Stimulated activated CD8-positive, alpha-beta memory T cell treated with anti-CD3 and anti-CD28 coated beads, Interleukin-2, amount 100 ng/mL, for 1 hour (primary cell): Measurements from ENCODE around the gene PLA2G4C.
"Not testable (repeated sequence)": the region's sequence is repeated elsewhere in the genome, so short reads cannot be mapped to it uniquely, and the experiment has no call there.

ENCODE experiments used
- DNase-seq, 2 donors: peaks; one replicate each; pipeline ENCODE4 v3.0.0-alpha.2; 2020; ENCODE audit warnings: low read depth in 2 of 2

PLA2G4C gene

DNA sequence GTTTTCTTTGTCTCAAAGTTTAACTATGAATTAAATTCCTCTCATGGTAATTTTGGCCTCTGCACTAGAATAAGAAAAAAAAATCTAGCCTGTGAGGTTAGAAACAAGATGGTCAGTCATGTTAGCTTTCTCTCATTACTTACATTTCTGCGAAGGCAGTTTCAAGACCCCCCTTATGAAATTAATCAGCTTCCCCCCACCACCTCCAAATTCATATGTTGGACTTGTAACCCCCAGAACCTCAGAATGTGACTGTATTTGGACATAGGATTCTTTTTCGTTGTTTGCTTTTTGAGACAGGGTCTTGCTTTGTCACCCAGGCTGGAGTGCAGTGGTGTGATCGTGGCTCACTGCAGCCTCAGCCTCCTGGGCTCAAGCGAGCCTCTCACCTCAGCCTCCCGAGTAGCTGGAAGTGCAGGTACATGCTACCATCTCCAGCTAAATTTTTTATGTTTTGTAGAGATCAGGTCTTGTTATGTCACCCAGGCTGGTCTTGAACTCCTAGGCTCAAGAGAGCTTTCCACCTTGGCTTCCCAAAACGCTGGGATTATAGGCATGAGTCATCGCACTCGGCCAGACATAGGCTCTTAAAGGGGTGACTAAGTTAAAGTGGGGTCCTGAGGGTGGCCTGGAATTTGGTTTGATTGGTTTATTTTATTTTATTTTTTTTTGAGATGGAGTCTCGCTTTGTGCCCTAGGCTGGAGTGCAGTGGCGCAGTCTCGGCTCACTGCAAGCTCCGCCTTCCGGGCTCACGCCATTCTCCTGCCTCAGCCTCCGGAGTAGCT lies 1.4 kb downstream of the PLA2G4C start:
- DNase-seq, result no peak

DNA sequence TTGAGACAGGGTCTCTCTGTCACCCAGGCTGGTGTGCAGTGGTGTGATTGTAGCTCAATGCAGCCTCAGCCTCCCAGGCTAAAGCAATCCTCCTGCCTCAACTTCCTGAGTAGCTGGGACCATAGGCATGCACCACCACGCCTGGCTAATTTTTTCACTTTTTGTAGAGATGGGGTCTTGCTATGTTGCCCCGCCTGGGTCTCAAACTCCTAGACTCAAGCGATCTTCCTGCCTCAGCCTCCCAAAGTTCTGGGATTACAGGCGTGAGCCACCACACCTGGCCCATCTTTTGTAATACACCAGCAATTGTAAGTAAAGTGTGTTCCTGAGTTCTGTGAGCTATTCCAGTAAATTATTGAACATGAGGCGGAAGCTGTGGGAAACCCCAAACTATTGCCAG lies 6.7 kb downstream of the PLA2G4C start:
- no peak for DNase-seq

DNA sequence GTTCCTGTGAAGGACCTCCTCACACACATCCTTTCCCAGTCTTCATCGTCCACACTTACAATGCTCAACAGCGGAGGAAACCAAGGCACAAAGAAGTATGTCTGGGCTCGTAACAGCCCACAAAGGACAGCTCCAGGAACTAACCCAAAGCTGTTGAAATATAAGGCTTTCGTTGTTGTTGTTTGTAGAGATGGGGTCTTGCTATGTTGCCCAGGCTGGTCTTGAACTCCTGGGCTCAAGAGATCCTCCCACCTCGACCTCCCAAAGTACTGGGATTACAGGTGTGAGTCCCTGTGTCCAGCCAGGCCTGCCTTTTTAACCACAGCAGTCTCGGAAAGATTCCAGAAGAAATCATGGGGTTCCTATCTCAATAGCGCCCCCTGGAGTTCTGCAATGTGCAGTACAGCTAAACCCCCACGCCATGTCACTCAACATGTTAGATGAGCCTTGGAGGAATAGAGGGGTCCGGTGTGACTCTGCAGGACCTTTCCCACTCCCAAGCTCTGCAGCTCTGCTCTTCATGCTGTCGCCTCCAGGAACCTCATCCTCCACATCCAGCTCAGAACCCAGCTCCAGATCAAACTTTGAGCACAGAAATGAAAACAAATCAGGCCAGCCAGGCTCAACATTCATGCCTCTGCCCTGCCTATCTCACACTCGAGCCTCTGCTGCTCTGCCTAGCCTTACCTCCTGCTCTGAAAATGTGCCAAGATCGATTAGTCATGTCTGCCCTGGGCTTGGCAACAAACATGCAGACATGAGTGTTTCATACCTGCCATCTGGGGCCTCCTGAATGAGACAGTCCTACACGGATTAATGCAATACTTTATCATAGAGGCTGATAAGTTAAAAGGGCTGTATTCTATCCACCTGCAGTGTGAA lies 7.5 kb downstream of the PLA2G4C start:
- peak in 1 of 2 donors; percentile 7 for DNase-seq

DNA sequence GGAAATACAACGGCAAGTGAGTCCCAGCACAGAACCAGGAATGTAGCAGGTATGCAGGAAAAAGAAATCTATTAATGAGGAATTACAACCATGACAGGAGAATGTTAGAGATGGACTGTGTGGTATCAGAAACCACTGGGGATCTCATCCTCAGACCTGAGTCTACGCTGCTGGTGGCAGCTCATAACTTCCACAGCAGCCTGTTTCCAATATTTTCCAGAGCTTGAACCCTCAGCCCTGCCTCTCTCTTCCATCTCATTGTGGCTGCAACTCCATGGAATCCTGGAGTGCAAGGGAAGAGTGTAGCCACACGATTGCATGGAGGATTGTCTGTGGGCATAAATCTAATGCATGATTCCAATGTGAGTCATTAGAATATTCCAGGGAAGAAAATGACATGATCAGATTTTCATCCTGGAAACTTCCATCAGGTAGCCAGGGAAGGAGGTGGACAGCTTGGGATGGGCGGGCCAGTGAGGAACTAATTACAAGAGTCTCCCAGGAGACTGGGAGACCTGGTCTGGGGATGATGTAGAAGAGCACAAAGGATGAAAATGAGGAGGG lies 14.9 kb downstream of the PLA2G4C start:
- DNase-seq, result no peak

DNA sequence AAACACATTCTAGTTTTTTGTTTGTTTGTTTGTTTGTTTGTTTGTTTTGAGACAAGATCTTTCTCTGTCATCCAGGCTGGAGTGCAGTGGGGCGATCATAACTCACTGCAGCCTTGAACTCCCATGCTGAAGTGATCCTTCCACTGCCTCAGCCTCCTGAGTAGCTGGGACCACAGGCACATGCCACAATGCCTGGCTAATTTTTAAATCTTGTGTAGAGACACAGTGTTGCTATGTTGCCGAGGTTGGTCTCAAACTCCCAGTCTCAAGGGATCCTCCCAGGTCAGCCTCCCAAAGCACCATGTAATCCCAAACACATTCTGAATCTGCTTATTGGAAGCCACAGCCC lies 15.8 kb downstream of the PLA2G4C start:
- DNase-seq, result no peak

DNA sequence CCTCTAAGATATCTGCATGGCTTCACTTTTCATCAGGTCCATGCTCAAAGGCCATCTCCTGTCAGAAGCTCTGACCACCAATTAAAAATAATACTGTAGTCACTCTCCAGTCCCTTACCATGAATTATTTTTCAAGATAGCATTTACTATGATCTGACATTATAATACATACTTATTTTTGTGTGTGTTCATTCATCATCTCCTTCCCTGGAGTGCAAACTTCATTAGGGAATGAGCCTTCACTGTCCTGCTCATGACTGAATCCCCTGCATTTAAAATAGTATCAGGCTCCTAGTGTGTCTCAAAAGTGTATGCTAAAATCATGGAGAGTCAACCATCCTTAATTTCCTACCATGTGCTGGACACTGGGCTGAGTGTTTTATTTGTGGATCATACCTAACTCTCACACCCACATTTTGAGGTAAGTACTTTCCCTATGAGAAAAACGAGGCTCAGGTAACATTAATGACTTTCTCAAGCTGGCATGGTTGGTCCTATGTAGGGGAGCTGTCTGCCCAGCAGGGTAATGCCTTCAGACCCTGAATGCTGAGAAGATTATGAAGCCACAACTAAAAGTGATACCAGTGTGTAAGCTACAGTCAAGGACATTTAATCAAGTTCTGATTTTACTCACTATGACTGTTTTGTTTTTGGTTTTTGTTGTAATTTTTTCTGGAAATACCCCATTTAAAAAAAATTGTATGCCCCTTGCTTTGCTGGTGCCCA lies 16.3 kb downstream of the PLA2G4C start:
- DNase-seq, result no peak

GRCh38 chr19:48091111-48091718 lies 19.4 kb downstream of the PLA2G4C start:
- not testable (repeated sequence) for DNase-seq

- DNase-seq, result no peak
Observed at GRCh38 chr19:48090281-48090802, 20.3 kb downstream of the PLA2G4C start.

GRCh38 chr19:48088991-48089390 lies 21.6 kb downstream of the PLA2G4C start:
- not testable (repeated sequence) for DNase-seq

- DNase-seq, result no peak
Observed at GRCh38 chr19:48085904-48086864, 24.4 kb downstream of the PLA2G4C start.

DNA sequence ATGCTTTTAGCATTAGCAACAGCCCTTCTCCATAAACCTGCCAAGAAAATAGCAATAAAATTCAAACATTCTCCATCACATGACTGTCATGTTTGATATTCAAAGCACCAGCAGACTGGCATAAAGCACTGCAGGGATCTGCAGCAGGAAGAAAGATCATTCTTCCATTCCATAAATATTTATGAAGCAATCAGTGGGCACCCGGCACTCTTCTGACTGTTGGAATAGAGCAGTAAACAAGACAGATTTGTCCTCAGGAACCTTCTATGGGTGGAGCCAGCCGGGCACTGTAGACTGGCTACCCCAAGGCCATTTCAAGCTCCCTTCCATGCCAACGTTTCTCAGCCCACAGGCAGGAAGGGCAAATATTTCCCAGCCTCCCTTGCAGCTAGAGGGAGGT lies 25.5 kb downstream of the PLA2G4C start:
- no peak for DNase-seq

DNA sequence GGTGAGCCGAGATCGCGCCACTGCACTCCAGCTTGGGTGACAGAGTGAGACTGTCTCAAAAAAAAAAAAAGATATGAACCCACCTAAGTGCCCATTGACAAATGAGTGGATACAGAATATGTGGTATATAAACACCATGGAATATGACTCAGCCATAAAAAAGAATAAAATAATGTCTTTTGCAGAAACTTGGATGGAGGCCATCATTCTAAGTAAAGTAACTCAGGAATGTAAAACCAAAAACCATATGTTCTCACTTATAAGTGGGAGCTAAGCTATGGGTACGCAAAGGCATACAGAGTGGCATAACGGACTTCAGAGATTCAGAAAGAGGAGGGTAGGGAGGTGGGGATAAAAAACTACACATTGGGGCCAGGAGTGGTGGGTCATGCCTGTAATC lies 29.5 kb downstream of the PLA2G4C start:
- no peak for DNase-seq

- DNase-seq, result not testable (repeated sequence)
Observed at GRCh38 chr19:48070177-48070769, 40.3 kb downstream of the PLA2G4C start.

DNA sequence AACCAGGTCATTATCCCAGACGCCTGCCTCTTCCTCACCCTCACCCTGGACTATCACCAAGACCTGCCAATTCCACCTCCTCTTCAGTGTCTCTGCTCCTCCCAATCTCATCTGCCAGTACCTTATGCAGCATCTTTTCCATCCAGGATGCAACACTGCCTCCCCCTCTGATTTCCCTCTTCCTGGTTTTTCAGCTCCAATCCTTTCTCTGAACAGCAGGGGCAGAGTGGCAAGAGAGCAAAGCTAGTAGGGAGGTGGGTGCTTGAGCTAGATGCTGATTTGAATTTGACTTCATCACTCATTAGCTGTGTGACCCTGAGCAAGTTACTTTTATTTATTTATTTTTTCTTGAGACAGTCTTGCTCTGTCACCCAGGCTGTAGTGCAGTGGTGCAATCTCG lies 41.2 kb downstream of the PLA2G4C start:
- no peak for DNase-seq

GRCh38 chr19:48064509-48064908 lies 46.1 kb downstream of the PLA2G4C start:
- DNase-seq, result no peak

DNA sequence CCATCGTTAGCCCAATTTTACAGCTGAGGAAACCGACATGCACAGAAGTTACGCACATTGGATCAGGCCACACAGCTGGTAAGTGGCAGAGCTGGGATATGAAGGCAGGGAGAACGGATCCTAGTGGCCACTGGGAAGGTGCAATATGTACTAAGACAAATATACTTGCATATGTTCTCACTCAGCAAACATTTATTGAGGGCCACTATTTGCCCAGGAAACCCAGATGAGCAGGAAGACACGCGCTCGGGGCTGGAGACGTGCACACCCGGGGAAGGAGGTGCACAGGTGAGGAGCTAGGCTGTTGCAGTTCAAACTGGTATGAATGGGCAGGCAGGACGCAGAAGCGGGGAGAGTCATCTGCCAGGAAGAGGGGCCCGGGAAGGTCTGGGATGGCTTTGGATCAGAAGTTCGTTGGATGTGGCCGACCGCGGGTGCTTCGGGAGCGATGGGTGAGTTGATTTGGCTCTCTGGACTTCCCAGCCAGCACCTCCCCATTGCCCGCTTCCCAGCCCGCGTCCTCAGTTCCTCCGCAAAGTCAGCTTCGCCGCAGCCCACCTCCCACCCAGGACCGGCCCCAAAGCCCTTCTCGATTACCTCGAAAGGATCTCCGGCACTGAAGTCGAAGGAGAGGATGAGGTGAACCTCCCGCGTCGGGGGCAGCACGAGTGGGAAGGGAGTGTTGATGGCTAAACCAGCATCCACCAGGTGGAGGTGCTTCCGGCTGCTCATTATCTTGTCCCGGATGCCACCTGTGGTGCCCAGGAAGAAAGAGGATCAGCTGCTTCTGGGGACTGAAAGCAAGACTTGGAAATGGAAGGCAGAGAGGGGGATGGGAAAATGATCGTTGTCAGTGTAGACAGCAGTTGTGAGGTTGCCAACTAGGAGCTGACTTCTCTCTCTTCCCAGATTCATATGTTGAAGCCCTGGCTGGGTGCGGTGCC lies 48.9 kb downstream of the PLA2G4C start:
- DNase-seq, result no peak

DNA sequence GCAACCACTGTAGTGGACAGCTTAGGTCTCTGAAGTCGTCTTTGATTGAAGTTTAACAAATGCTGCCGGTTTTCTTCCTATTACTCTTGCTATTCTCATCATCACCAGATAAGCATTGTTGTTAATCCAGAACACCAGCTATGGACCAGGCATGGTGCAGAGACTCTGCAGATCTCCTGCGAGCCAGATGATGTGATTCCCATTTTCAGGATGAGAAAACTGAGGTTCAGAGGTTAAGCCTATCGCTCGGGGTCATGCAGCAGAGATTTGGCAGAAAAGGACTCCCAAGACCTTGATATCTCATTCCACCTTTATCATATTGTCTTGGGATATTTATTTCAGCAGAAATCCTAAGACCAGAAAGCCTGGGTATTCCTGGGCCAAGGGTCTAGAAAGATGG lies 50.2 kb downstream of the PLA2G4C start:
- no peak for DNase-seq

GRCh38 chr19:48059331-48059730 lies 51.3 kb downstream of the PLA2G4C start:
- no peak for DNase-seq

DNA sequence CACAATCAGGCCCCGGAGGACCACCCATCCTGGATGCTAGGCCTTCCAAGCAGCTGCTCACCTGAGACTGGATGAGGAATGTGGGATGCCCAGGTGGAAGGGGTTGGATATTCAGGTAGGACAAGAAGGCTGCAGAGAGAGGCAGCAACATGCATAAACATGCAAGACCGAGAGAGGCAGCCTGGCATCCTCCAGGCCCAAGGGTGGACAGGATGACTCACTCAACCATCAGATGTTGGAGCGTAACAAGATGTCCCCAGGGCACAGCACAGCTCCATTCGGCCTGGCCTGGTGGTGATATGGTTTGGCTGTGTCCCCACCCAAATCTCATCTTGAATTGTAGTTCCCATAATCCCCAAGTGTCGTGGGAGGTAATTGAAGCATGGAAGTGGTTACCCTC lies 56.8 kb downstream of the PLA2G4C start:
- no peak for DNase-seq
